Islet of Langerhans (tissue), 1 donor: ENCODE measurements around the gene FILIP1.

Experiments used
- FAIRE-seq: peaks from one replicate; lab custom pipeline; 2011; peaks lifted over from hg19 to GRCh38; lab: Jason Lieb, UNC

FILIP1 gene

GRCh38 chr6:75379536-75379935 is 114.1 kb downstream of the FILIP1 start:
- no peak for FAIRE-seq

GRCh38 chr6:75378101-75378500 is 115.5 kb downstream of the FILIP1 start:
- FAIRE-seq, result no peak

DNA sequence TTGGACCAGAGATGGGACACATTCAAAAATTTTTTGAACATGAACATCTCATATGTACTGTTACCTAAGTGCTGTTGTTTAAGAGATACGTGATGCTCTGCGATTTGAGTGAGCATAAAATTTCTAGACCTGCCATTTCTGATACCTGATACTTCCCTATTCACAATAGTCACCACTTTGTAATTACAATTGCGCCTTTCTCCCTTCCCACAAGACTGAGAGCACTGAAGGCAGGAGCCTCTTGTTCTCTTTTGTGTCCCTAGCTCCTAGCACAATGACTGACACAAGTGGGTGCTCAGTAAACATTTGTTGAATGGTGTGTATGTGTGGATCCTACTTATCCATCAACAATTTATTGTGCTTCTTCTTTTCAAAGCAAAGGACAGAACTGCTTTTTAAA is 116.2 kb downstream of the FILIP1 start:
- FAIRE-seq, result no peak

DNA sequence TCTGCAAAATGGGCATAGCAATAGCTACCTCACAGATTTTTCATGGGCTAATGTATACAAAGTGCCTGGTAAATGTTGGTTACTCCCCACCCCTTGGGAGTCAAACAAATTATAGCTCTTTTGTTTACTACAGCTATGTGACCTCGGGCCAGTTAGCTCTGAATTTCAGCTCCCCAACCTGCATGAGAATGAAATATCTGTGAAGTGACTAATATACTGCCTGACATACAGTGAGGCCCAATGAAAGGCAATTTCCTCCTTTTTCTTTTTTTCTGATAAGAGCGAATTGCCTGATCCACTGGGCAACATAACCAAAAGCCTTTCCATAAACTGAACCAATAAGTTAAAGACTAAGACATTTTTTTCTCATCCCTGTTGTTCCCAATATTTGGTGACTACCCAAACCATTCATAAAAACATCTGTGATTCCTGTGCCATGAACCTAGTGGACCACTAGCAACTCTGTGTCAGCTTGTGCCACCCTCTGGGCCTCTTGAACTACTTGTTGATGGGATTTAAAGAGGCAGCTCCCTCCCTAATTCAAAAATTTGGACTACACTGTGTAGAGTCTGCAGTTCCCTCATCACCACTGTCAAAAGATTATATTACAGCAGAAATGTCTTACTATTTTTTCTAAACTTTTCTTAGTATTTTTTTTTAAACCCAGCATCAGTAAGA is 117.1 kb downstream of the FILIP1 start:
- FAIRE-seq, result no peak

DNA sequence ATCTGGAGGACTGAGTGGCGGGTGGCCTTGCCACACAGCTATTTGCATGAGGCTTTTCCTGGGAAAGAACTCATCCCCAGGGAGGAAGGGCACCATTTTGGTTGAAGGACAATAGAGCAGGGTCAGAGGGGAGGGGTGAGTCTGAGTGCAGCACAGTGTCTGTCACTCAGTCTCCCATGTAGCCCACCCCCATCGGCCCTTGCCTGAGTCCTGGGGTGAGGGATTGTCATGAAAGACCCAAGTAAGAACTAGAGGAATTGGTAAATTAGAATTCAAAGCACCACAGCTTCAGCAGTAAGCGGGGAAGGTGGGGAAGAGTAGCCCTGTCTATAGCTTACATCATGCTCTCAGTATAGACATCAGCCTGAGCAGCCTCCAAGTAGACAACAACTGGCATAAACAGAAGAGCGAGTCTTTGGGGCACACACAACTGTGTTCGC is 118.6 kb downstream of the FILIP1 start:
- FAIRE-seq, result no peak

- FAIRE-seq, result no peak
Measured at GRCh38 chr6:75372884-75373283, 120.7 kb downstream of the FILIP1 start.

- no peak for FAIRE-seq
Measured at GRCh38 chr6:75370011-75370410, 123.6 kb downstream of the FILIP1 start.

- FAIRE-seq, result no peak
Measured at GRCh38 chr6:75368864-75369402, 124.7 kb downstream of the FILIP1 start.

- FAIRE-seq, result no peak
Measured at GRCh38 chr6:75368151-75368779, 125.3 kb downstream of the FILIP1 start.

DNA sequence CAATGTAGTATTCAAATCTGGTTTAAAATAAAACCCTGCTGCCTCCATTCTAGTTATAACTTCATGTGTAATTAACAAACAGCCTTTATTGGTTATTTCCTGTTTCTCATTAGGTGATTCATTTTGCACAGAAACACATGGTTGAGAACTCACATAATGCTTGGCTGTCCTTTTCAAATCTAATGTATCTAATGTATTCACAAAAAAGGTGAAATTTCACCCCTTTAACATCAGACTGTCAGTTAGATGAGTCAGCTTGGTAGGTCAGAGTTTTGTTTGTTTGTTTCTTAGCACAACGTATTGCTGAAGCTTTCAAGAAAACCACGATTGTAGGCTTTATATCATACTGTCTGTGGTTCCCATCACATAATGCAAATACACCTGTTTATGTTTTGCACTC is 130.3 kb downstream of the FILIP1 start:
- no peak for FAIRE-seq

DNA sequence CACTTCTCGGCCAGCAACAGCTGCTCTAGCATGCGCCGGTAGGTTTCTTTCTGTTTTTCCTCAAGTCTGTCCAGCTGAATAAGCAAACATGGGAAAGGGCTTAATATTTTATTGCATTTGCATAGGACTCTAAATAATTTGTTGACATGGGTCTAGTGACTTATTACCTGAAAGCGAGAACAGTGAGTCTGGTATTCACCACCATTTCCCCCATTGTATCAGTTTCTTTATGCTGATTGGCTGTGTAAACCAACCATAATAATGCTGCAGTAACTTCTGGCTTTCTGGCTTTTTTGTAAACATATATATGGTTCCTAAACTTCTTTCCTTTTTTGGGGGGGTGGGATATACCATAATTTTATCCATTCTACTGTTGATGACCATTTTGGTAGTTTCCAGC is 140.0 kb downstream of the FILIP1 start:
- no peak for FAIRE-seq

GRCh38 chr6:75351570-75351969 is 142.0 kb downstream of the FILIP1 start:
- no peak for FAIRE-seq

DNA sequence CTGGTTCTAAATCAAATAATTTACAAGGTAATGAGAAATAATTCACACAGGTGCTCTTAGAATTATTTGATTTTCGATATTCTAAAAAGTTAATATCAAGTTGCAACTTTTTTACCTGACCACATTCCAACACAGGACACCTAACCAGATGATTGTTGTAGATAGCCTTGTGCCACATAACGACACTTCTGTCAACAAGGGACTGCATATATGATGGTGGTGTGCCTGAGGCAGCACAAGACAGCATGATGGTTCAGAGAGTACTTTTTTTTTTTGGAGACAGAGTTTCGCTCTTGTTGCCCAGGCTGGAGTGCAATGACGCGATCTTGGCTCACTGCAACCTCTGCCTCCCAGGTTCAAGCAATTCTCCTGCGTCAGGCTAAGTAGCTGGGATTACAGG is 142.8 kb downstream of the FILIP1 start:
- no peak for FAIRE-seq

- no peak for FAIRE-seq
Measured at GRCh38 chr6:75350156-75350555, 143.4 kb downstream of the FILIP1 start.

DNA sequence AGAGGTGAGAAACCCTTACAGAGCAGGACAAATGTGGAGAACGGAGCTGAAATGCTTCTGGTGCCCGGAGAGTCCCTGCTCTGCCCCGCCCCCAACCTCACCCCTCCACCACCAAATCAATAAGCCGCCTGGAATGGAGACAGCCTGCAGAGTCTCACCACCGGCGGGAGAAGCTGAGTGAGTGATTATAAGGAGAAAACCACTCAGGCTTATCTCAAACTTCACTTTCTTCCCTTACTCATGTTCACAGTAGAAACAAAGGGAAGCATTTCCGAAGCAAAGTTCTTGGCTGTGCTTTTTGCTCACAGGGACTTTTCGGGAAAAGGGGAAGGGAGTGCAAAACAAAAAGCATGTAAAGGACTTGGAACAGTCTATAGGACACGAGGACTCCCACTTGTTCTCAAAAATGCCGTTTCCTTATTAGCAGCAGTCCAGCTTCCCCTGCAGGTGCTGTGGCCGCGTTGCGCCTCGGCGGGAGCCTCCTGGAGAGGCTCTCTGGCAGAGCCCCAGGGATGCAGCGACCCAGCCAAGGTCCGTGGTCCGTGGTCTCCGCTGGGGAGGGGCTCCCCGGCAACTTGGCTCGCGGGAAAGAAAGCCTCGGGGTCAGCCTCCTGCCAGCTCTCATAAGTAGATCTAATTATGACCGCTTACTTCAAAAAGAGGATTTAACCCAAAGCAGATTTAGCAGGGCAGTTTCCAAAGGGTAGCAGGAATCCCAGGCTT is 144.2 kb downstream of the FILIP1 start:
- no peak for FAIRE-seq

GRCh38 chr6:75348882-75349261 is 144.7 kb downstream of the FILIP1 start:
- no peak for FAIRE-seq

DNA sequence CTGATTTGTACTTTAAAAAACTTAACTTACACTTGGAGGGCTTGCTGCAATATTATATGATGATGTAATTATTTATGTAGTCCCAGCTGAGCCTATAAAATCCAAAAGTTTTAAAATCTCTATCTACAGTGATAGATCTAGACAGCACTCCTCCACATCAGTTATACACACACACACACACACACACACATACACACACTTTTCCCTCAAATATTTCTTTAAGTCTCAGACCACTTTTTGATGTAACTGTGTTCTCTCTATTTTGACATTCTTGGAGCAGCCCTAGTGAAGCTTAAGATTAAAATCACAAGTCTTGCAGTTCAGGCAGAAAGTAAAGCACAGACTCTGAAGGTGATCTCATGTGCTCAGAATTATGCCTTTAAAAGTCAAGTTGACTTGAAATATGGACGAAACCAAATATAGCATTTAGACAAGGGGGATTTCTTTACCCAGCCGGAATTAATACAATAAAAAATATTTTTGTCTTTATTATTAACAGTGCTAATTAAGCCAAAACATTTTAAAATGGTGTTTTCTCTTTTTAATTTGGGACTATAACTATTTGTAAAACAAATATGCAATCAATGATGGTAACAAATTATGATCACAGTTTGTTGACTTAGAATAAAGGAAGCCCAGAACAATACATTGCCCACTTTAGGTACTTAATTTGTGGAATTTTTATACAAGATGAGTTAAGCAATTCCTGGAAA is 145.5 kb downstream of the FILIP1 start:
- FAIRE-seq, result no peak

DNA sequence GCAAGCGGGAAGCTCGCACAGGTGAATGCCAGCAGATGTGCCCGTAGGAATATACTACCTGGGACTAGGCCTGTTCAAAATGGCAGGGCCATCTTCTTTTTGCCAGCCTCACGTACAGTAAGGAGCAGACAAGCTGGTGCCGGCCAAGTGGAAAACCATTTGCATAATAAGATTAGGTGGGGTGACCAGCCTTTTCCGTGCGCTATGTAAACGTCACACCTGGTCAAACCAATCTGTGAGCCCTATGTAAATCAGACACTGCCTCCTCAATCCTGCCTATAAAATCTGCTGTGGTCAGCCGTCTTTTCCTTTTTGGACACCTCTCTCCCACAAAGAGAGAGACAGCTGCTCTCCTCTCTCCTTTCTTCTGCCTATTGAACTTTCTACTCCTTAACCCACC is 148.2 kb downstream of the FILIP1 start:
- no peak for FAIRE-seq

DNA sequence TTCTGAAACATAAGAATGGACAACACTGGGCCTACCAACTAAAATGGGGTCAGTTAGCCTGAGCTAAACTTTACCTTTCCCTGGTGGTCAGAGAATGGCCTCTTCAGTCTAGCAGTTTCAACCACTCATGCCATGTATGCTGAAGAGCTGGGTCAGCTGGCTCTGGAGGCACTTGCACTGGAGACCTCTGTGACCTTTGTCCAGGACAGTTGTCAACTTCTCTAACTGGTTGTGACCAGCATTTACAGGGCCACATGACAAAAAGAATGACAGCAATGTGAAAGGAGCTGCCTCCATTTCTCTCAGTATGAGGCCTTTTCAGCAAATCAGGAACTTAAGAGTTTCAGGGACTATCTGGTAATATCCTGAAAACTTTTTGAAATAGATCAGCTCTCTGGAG is 149.1 kb downstream of the FILIP1 start:
- FAIRE-seq, result no peak

DNA sequence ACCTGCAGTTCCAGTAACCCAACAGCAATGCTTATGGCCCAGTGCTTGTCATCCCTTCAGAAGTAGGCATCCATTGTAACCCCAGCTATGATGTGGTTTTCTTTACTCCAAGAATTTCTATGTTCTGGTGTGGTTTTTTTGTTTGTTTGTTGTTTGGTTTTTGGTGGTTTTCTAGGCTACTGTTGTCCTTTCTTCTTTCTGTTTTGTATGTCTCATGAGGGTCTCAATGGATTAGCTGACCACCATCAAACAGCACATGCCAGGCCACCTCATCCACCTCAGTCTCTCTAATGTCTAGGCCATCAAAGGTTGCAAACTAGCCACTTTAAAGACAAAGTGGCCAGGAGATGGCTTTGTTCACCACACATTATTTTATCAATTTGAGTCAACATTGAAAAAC is 149.6 kb downstream of the FILIP1 start:
- FAIRE-seq, result no peak

GRCh38 chr6:75337835-75338580 is 155.6 kb downstream of the FILIP1 start:
- FAIRE-seq, result no peak
